GM13977 (cell line): ENCODE results near the gene HSPB8.

Experiments used
- DNase-seq: peaks from one replicate; pipeline ENCODE4 v3.0.0; 2012; ENCODE audit warnings: low spot score
- in situ Hi-C: fragments of 300-500 bp; cut with MboI; formaldehyde crosslinking; loops from one replicate; pipeline ENCODE4 v1.12.0; 2022; ENCODE audit warnings: low sequenced_read_pairs, low pct_unique_long_range_greater_than_20kb, mixed read lengths, inconsistent platforms; ENCODE audit not compliant: unreplicated experiment
- TF ChIP-seq, protein P1 (sequence below): IDR thresholded peaks from 2 replicates; pipeline ENCODE4 v1.5.1; 2012; ENCODE audit warnings: mild to moderate bottlenecking, control low read depth; ENCODE audit not compliant: insufficient read depth; ENCODE audit errors: extremely low read depth, missing control alignments

The HSPB8 gene

GRCh38 chr12:119241580-119242169 is 62.9 kb downstream of the HSPB8 start:
- in situ Hi-C loops = no loop called here
- no peak for DNase-seq
- TF ChIP-seq, protein P1, sequence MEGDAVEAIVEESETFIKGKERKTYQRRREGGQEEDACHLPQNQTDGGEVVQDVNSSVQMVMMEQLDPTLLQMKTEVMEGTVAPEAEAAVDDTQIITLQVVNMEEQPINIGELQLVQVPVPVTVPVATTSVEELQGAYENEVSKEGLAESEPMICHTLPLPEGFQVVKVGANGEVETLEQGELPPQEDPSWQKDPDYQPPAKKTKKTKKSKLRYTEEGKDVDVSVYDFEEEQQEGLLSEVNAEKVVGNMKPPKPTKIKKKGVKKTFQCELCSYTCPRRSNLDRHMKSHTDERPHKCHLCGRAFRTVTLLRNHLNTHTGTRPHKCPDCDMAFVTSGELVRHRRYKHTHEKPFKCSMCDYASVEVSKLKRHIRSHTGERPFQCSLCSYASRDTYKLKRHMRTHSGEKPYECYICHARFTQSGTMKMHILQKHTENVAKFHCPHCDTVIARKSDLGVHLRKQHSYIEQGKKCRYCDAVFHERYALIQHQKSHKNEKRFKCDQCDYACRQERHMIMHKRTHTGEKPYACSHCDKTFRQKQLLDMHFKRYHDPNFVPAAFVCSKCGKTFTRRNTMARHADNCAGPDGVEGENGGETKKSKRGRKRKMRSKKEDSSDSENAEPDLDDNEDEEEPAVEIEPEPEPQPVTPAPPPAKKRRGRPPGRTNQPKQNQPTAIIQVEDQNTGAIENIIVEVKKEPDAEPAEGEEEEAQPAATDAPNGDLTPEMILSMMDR = no peak
